ENCODE results near the gene SEMA6A. TPM values are rescaled to one million over a fixed set of nuclear protein-coding genes. Genes with fewer than 3 reads are reported as not detected.

The SEMA6A gene
- total RNA-seq, 1 donor: 0.21 TPM

DNA sequence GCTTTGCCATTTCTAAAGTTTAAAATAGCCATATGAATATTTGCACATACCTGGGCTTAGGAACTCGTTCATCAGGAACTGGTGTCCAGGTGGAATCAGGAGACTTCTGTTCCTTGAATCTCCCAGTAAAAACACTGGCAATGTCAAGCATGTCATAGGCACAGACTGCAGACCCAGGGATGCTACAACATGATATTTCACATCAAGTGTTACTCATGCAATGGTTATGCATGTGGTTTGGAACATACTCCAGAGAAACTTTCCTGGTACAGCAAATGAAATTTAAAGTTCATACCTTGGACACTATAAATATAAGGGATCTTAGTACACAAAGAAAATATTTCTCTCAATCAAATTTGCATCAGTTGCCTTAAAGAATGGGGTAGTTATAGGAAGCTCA, 92.2 kb downstream of the SEMA6A start:
- H3K4me1 ChIP-seq (ENCODE audit: insufficient read depth, low read length): no peaks in the 10 kb centered on the region
- H3K27me3 ChIP-seq (ENCODE audit: insufficient read depth, low read length): peaks cover 2% of the 10 kb centered on the region
- no peak overlapping the region for H3K4me3 ChIP-seq (ENCODE audit: low read length)
- H3K9me3 ChIP-seq (ENCODE audit: low read depth, low read length): no peaks in the 10 kb centered on the region

DNA sequence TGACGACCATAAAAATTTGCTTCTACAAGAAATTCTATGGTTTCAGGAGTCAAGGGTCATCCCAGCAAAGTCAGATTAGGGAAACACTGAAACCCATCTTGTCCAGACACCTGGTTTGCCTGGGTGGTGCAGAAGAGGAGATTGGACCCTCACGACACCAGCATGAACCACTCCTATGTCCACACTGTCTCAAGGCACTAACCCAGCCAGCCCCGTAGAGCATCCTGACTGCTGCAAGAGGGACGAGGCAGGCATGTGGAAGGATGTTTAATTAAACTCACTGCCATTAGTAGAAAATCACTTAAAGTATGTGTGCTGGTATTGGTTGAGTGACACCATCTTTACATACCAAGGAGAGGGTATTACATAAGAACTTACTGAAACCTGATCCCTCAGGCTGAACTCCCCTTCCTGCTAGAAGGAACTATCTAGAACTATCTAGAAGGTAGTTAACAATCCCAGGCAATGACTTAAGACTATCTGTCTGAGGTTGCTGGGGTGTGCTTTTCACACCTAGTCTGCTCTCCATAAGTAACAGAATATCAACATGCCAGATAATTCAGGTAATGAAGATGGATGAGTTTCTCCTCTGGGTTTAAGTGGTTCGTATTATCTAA, 93.6 kb downstream of the SEMA6A start:
- Histone ChIP-seq H3K27me3 (ENCODE audit: insufficient read depth, low read length) (no peaks in the 10 kb centered on the region), H3K4me3 (ENCODE audit: low read length) (no peak overlapping the region), H3K4me1 (ENCODE audit: insufficient read depth, low read length) (no peaks in the 10 kb centered on the region), H3K9me3 (ENCODE audit: low read depth, low read length) (peaks cover 7% of the 10 kb centered on the region)

DNA sequence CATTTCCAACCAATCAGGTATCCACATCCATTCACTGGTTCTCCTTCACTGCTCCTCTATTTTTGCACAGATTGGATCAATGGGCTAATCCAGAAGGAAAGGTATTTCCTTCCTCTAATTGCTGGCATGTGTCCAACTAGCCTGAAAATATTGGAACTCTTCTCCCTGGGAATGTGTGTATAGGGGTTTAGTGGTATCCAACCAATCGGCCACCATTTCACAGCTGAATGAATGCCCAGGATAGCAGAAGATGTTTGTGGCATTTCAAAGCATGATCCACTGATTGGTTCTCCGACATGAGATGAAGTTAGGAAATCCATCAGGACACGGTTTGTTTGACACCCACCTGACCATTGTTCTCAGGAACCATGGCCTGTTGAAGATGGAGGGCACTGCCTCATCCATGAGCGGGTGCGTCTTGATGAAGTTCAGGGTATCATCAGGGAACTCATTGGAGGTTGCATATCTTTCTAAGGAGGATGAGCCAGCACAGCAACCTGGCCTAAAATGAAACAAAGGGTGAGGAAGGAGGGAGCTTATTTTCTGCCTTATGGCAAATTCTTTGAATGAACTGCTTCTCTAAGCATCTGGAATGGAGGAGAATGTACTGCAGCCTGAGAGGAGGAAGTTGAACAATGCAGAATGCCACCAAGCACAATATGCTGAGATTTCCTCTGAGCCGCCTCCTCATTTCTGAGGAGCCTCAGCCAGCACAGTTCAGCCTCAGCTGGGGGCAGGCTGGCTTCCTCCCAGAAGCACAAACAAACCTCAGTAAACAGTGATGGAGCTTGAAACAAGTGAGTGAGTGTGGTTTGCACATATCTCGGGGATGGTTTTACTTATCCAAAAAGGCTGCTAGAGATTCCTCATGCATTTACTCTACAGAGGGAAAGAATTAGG, 94.6 kb downstream of the SEMA6A start:
- no peaks in the 10 kb centered on the region for H3K4me1 ChIP-seq (ENCODE audit: insufficient read depth, low read length)
- H3K4me3 ChIP-seq (ENCODE audit: low read length): no peak overlapping the region
- H3K9me3 ChIP-seq (ENCODE audit: low read depth, low read length): peaks cover 7% of the 10 kb centered on the region
- no peaks in the 10 kb centered on the region for H3K27me3 ChIP-seq (ENCODE audit: insufficient read depth, low read length)

DNA sequence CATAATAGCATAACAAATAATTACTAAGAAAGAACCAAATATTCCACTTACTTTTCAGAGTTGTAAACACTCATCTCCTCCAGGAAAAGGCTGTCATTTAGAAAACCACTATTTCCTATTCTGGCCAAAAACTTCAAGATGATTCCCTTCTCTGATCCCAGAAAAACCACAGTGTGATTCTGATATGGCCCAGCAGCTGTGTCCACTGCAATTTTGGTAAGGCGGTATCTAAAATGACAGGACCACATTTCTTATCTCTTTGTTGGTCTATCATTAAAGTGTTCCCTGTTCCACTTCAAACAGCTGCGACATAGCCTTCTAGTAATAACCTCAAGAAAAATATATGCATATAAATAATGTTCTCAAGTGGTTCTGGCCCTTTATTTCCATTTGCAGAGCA, 96.1 kb downstream of the SEMA6A start:
- H3K4me3 ChIP-seq (ENCODE audit: low read length): no peak overlapping the region
- H3K4me1 ChIP-seq (ENCODE audit: insufficient read depth, low read length): no peaks in the 10 kb centered on the region
- peaks cover 7% of the 10 kb centered on the region for H3K9me3 ChIP-seq (ENCODE audit: low read depth, low read length)
- no peaks in the 10 kb centered on the region for H3K27me3 ChIP-seq (ENCODE audit: insufficient read depth, low read length)

DNA sequence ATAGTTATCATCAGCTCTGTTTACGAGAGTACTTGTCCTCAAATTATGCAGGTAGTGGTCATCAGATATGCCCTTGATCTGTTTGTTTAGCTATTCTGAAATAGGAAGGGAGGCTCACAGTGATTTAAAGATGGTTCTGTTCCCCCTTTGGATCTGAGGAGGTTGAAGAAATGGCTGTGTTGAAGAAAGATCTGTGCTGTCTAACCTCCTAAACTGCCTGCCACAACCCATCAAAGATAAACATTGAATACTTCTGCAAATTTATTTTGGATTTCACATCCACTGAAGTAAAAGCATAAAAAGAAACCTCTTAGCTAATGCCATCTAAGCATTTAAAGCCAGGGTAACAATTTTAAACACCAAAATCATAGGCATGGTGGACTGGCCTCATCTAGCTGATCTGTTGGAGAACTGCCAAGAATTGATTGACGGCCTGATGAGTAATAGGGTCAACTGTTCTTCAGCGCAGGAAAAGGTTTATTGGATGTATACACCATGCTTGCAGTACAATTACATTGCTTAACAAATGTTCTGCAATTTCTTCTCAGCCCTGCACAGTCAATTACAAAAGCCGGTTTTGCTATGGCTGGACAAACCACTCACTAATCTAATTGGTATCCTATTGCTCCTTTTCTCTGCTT, 97.6 kb downstream of the SEMA6A start:
- Histone ChIP-seq H3K9me3 (ENCODE audit: low read depth, low read length) (peaks cover 7% of the 10 kb centered on the region), H3K27me3 (ENCODE audit: insufficient read depth, low read length) (no peaks in the 10 kb centered on the region), H3K4me3 (ENCODE audit: low read length) (no peak overlapping the region)

DNA sequence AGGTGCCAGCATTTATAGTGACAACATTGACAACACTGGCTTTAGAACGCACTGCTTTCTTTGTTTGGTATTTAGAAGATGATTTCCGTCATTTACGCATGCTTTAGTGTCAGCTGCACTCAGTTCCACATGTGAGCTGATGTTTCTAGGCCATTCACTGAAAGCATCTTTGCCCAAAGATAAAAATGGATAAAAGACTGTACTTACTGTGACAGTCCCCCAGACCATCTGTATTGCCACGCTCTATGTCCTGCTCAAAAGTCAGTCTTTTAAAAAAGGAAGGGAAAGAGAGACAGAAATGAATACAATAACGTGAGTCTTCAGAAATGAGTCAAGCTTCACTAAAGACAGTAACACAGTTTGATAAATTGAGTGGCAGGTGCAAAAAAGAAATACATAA, 99.3 kb downstream of the SEMA6A start:
- H3K27me3 ChIP-seq (ENCODE audit: insufficient read depth, low read length): no peaks in the 10 kb centered on the region
- no peak overlapping the region for H3K4me3 ChIP-seq (ENCODE audit: low read length)
- H3K4me1 ChIP-seq (ENCODE audit: insufficient read depth, low read length): no peaks in the 10 kb centered on the region
- H3K9me3 ChIP-seq (ENCODE audit: low read depth, low read length): peaks cover 7% of the 10 kb centered on the region

More for the DNA sequence above, 97.6 kb downstream of the SEMA6A start:
- H3K4me1 ChIP-seq (ENCODE audit: insufficient read depth, low read length): no peaks in the 10 kb centered on the region

DNA sequence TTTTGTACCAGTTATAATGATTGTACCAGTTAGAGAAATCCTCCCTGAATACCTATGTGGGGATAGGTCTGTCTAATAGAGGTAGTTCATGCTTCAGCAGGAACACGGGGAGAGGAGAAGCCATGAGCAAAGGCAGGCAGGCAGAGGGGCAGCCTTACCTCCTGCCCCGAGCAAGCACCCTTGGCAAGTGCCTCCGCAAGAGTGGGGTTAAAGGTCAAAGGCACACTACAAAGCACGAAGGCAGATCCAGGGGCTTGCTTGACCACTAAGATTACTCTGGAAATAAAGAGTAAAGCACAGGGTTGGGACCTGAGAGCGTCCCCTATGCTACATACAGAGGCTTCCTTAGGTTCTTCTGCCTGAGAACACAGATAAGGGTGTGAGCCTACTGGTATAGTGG, 100.9 kb downstream of the SEMA6A start:
- H3K4me1 ChIP-seq (ENCODE audit: insufficient read depth, low read length): no peaks in the 10 kb centered on the region
- no peak overlapping the region for H3K4me3 ChIP-seq (ENCODE audit: low read length)
- peaks cover 7% of the 10 kb centered on the region for H3K9me3 ChIP-seq (ENCODE audit: low read depth, low read length)
- no peaks in the 10 kb centered on the region for H3K27me3 ChIP-seq (ENCODE audit: insufficient read depth, low read length)

DNA sequence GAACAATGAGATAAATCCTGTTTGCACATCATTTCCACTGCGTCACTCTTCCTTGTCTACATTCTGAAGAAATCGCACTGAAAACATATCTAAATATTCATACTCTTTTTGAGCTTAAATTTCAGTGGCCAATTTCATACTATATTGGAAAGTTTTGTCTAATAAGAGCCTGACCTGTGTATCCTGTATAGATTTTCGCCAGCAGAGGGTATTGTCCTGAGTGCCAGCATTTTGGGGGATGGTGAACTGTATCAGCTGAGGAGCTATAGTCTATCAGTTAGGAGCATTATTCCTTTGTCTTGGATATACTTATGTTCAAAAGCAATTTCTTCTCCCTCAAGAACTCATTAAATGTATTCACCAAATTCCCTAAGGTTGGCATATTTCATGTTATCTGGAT, 102.3 kb downstream of the SEMA6A start:
- Histone ChIP-seq H3K27me3 (ENCODE audit: insufficient read depth, low read length) (no peaks in the 10 kb centered on the region), H3K4me1 (ENCODE audit: insufficient read depth, low read length) (no peaks in the 10 kb centered on the region), H3K4me3 (ENCODE audit: low read length) (no peak overlapping the region), H3K9me3 (ENCODE audit: low read depth, low read length) (peaks cover 7% of the 10 kb centered on the region)

DNA sequence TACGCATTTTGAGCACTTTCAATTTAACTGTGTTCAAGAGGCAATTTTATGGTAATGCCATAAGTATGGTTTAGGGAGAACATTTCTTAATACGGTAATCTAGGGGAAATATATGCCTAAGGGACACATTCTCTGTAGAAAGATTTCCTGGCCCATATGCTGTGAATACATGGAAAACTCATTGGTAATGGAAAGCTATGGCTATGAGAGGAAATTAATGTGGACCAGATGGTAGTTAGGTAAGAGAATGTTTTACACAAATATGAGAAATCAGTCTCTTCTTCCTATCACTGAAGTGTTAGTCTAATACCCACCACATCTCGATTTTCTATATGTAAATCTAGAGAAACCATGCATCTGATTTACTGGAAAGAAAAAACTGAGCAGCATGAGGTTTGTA, 105.0 kb downstream of the SEMA6A start:
- H3K4me3 ChIP-seq (ENCODE audit: low read length): no peak overlapping the region

DNA sequence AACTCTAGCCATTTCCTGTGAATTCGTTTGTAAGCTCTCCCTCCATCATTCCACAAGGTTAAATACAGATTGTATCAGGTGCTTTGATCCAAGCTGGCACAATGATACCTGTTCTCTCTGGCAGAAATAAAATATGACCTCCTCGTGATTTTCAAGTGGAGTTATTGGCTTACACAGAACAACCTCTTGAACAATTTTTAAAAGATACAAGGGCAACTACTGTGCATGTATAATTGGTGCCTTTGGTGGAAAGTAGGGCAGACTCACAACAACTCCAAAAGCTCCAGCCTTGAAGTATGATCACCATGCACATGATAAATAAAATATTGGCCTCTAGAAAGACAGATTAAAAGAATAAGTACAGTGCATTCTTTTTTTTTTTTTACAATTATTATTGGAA, 106.0 kb downstream of the SEMA6A start:
- H3K27me3 ChIP-seq (ENCODE audit: insufficient read depth, low read length): no peaks in the 10 kb centered on the region
- H3K4me1 ChIP-seq (ENCODE audit: insufficient read depth, low read length): no peaks in the 10 kb centered on the region
- H3K4me3 ChIP-seq (ENCODE audit: low read length): no peak overlapping the region
- no peaks in the 10 kb centered on the region for H3K9me3 ChIP-seq (ENCODE audit: low read depth, low read length)

More for the DNA sequence above, 105.0 kb downstream of the SEMA6A start:
- Histone ChIP-seq H3K27me3 (ENCODE audit: insufficient read depth, low read length) (no peaks in the 10 kb centered on the region), H3K9me3 (ENCODE audit: low read depth, low read length) (no peaks in the 10 kb centered on the region), H3K4me1 (ENCODE audit: insufficient read depth, low read length) (no peaks in the 10 kb centered on the region)

DNA sequence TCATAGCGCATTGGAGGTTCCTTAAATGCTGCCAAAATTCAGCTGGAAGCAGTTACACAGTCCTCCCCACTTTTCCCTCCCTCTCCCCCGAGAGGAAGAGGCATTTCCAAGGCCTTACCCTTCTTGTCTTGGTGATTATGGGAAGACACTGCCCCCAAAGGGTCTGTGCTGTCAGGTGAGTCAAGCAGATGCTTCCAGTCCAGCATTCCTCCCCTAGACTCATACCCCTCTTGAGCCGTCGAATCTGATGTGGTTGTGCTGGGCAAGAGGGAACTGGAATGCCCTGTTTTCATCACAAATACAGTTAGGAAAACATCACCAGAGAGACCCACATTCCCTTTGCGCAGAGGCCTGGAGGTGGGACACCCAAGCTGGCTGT, 107.2 kb downstream of the SEMA6A start:
- Histone ChIP-seq H3K27me3 (ENCODE audit: insufficient read depth, low read length) (no peaks in the 10 kb centered on the region), H3K4me1 (ENCODE audit: insufficient read depth, low read length) (no peaks in the 10 kb centered on the region)

DNA sequence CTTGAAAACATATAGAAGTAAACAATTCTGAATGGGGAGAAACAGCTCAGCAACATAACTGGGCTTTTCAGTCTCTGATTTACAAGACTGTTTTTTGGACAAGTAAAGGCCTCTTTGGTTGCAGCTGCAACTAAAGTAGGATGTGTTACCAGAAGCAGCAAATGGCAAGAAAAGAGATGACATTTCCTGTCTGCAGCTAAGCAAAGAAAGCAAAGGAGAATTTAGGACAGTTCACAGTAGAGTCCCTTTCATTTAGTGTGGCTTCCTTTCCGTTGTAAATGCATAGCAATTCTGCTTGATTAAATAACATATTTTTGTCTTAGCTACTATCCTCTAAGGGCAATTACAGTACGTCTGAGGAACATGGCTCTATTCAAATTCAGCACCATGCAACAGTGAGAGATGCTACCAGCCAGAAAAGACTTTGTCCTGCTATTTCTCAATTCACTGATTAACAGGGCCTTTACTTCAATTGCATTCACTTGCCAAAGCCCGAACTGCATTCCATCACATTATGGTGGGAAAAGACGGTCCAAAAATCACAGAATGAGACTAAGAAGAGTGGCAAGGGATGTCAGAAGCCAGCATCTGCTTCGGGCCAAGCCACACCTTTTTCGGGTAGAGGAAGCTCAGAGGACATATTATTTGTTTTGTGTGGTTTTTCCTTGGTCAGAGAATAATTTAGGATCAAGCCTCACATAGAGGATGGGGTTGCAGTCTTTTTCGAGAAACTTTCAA, 107.7 kb downstream of the SEMA6A start:
- Histone ChIP-seq H3K4me3 (ENCODE audit: low read length) (no peak overlapping the region), H3K9me3 (ENCODE audit: low read depth, low read length) (no peaks in the 10 kb centered on the region), H3K4me1 (ENCODE audit: insufficient read depth, low read length) (no peaks in the 10 kb centered on the region), H3K27me3 (ENCODE audit: insufficient read depth, low read length) (no peaks in the 10 kb centered on the region)

More for the DNA sequence above, 107.2 kb downstream of the SEMA6A start:
- H3K9me3 ChIP-seq (ENCODE audit: low read depth, low read length): no peaks in the 10 kb centered on the region
- no peak overlapping the region for H3K4me3 ChIP-seq (ENCODE audit: low read length)

DNA sequence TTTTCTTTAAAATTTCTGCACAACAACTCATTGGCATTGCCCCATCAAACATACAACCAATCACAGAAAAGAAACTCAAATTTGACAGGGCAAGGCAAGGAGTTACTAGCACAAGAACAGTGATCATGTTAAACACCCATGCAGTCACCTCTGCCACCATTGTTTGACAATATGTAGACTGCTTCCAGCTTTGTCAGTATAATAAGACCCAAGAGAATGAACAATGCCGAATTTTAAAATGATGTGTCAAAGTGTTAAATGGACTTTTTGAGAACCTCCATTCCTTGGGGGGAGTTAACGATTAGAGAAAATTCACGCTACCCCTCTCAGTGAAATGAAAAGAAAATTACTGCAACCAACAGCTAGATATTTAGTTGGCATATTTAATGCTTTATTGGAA, 109.2 kb downstream of the SEMA6A start:
- Histone ChIP-seq H3K4me1 (ENCODE audit: insufficient read depth, low read length) (no peaks in the 10 kb centered on the region), H3K27me3 (ENCODE audit: insufficient read depth, low read length) (no peaks in the 10 kb centered on the region), H3K4me3 (ENCODE audit: low read length) (no peak overlapping the region), H3K9me3 (ENCODE audit: low read depth, low read length) (no peaks in the 10 kb centered on the region)

DNA sequence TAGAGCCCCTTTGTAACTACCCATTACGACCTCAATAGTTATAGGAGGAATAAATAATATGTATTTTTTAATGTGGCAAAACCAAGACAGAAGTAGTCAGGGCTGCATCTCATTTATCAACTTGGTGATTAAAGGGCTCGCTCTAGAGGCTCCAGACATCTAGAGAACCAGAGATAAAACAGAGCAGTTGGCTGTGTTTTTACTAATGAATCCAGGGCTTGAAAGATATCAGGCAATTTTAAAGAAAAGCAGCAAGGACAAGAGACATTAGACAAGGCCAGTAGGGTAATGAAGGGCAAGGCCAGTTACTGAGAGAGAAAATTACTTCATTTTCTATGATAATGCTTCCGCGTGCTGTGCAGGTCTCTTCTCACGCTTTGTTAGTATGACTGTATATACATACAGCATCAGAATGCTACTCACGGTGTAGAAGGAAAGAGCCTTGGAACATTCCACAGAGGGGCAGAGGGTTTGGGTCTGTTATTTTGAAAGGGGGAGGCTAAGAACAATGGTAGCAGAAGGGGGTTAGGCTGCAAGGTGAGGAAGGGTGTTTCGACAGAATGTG, 110.4 kb downstream of the SEMA6A start:
- Histone ChIP-seq H3K4me3 (ENCODE audit: low read length) (no peak overlapping the region), H3K9me3 (ENCODE audit: low read depth, low read length) (no peaks in the 10 kb centered on the region), H3K4me1 (ENCODE audit: insufficient read depth, low read length) (no peaks in the 10 kb centered on the region), H3K27me3 (ENCODE audit: insufficient read depth, low read length) (no peaks in the 10 kb centered on the region)

DNA sequence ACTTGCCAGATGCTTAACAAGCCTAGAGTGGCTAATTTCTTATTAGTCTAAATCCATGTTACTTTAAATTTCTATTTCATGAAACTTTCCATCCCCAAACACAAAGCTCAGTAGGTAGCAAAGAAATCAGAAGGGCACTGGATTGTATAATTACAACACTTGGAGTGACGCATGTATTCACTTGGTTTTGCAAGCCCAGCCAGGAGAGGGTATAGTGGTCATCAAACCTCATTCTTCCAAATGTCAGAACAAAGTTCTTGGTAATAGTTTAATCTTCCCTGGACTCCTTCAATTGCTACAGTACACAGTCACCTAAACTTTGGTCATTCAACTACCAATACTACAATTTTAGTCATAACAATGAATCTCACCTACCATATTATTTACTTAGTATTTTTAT, 112.1 kb downstream of the SEMA6A start:
- Histone ChIP-seq H3K9me3 (ENCODE audit: low read depth, low read length) (no peaks in the 10 kb centered on the region), H3K4me1 (ENCODE audit: insufficient read depth, low read length) (no peaks in the 10 kb centered on the region), H3K27me3 (ENCODE audit: insufficient read depth, low read length) (no peaks in the 10 kb centered on the region), H3K4me3 (ENCODE audit: low read length) (no peak overlapping the region)
